H1 (cell line): ENCODE data around the gene ZDHHC22. TPM values are rescaled to one million over a fixed set of nuclear protein-coding genes. Genes with fewer than 3 reads are reported as not detected.

Experiments used
- BRCA1 ChIP-seq: IDR thresholded peaks from 2 replicates; pipeline ENCODE4 v1.6.1; 2012; ENCODE audit warnings: low read depth, low read length, improper control_type of control experiment
- polyA plus RNA-seq, 7 experiments: library from polyadenylated mRNA; depleted of rRNA in 3 of 7; stranded (reverse) in 5 of 7; unstranded in 2 of 7; fragments of >200 nt in 5 of 7; fragments of 200-250 nt in 2 of 7; gene quantifications; 1 replicate in 5 of 7; 2 replicates in 1 of 7; 4 replicates in 1 of 7; pipeline versions ENCODE4 v1.2.1 to v1.2.3, GENCODE V29; 2011 to 2013; ENCODE audit warnings: missing spikeins in 2 of 7, mixed read lengths in 2 of 7
- total RNA-seq: library from RNA; stranded (reverse); fragmentation: NEBNext Ultra II Directional; extraction: Animal tissue kit (Norgen Biotek cat#: 25700); gene quantifications from 2 replicates; pipeline ENCODE4 v1.2.1, GENCODE V29; 2021

Gene ZDHHC22
- total and polyA plus RNA-seq, 2 of the 8 experiments (the other 6 are each of a cell fraction or from before 2014, with no cell fraction given) = 23.8 to 55.2 TPM

GRCh38 chr14:77094672-77095284, 46.8 kb downstream of the ZDHHC22 start (continued):
- TF ChIP-seq BRCA1 = no peak
